Neural cell (in vitro differentiated cells): ENCODE data around the gene MAGED1. TPM values are rescaled to one million over a fixed set of nuclear protein-coding genes. Genes with fewer than 3 reads are reported as not detected.

Experiments
- H2AFZ ChIP-seq: fragments of 200-600, 300-800 bp; sonication (generic), shearing (Covaris generic); 2 replicates; pipeline ENCODE4 v1.6.0; 2014; ENCODE audit warnings: low read depth, mild to moderate bottlenecking, antibody characterized with exemption, low read length, moderate library complexity
- H3F3A ChIP-seq: fragments of 200-600 bp; shearing (Covaris generic); 2 replicates; pipeline ENCODE4 v1.6.1; 2016; ENCODE audit warnings: mild to moderate bottlenecking, moderate library complexity, mixed read lengths, antibody characterized with exemption, low read length; ENCODE audit not compliant: insufficient read depth, poor library complexity, severe bottlenecking
- H3K27ac ChIP-seq: fragments of 200-600, 300-800 bp; sonication (generic), shearing (Covaris generic); 2 replicates; pipeline ENCODE4 v1.5.1; 2014; ENCODE audit warnings: mild to moderate bottlenecking, low read length, moderate library complexity
- H3K27me3 ChIP-seq: fragments of 300-800, 200-600 bp; sonication (generic), shearing (Covaris generic); 2 replicates; pipeline ENCODE4 v1.6.0; 2014; ENCODE audit warnings: mild to moderate bottlenecking, low read depth, low read length, moderate library complexity; ENCODE audit not compliant: insufficient read depth
- H3K36me3 ChIP-seq: fragments of 300-800, 200-600 bp; sonication (generic), shearing (Covaris generic); 2 replicates; pipeline ENCODE4 v1.5.1; 2014; ENCODE audit warnings: mild to moderate bottlenecking, antibody characterized with exemption, low read length, moderate library complexity; ENCODE audit not compliant: insufficient read depth
- H3K4me2 ChIP-seq: fragments of 300-800, 200-600 bp; sonication (generic), shearing (Covaris generic); 2 replicates; pipeline ENCODE4 v1.6.0; 2014; ENCODE audit warnings: mild to moderate bottlenecking, low read length
- H3K4me3 ChIP-seq: fragments of 300-800, 200-600 bp; sonication (generic), shearing (Covaris generic); 2 replicates; pipeline ENCODE4 v1.5.1; 2014; ENCODE audit warnings: mild to moderate bottlenecking, low read length, moderate library complexity
- H3K79me2 ChIP-seq: fragments of 200-600 bp; shearing (Covaris generic); replicated peaks from 2 replicates; pipeline ENCODE4 v1.6.0; 2014; ENCODE audit warnings: mild to moderate bottlenecking, low read length, moderate library complexity; ENCODE audit not compliant: insufficient read depth
- H3K9ac ChIP-seq: fragments of 300-800, 200-600 bp; sonication (generic), shearing (Covaris generic); 2 replicates; pipeline ENCODE4 v1.6.1; 2016; ENCODE audit warnings: mild to moderate bottlenecking, low read length, mixed read lengths
- H3K9me2 ChIP-seq: fragments of 200-600 bp; shearing (Covaris generic); 2 replicates; pipeline ENCODE4 v1.6.1; 2016; ENCODE audit warnings: mild to moderate bottlenecking, low read length, mixed read lengths; ENCODE audit not compliant: insufficient read depth
- H3K9me3 ChIP-seq: fragments of 200-600, 300-800 bp; sonication (generic), shearing (Covaris generic); 2 replicates; pipeline ENCODE4 v1.6.1; 2016; ENCODE audit warnings: mild to moderate bottlenecking, mixed run types, low read length, moderate library complexity, mixed read lengths
- H4K20me1 ChIP-seq: fragments of 200-600 bp; shearing (Covaris generic); 2 replicates; pipeline ENCODE4 v1.6.1; 2016; ENCODE audit warnings: mild to moderate bottlenecking, mixed run types; ENCODE audit not compliant: insufficient read depth
- EP300 ChIP-seq: fragments of 450-650 bp; conservative IDR thresholded peaks from 2 replicates; pipeline ENCODE4 v1.6.1; 2014; ENCODE audit warnings: antibody characterized with exemption, mild to moderate bottlenecking, moderate library complexity; ENCODE audit not compliant: poor library complexity, severe bottlenecking
- EZH2 ChIP-seq: fragments of 200-600, 300-800 bp; shearing (Covaris generic), sonication (generic); IDR thresholded peaks from 2 replicates; pipeline ENCODE4 v1.6.1; 2014; ENCODE audit warnings: antibody characterized with exemption, low read length, borderline replicate concordance, mild to moderate bottlenecking; ENCODE audit not compliant: insufficient read depth, poor library complexity, severe bottlenecking
- MXI1 ChIP-seq: fragments of 450-650 bp; conservative IDR thresholded peaks from 2 replicates; pipeline ENCODE4 v1.6.1; 2014; ENCODE audit warnings: antibody characterized with exemption, mild to moderate bottlenecking; ENCODE audit not compliant: poor library complexity, severe bottlenecking
- POLR2AphosphoS5 ChIP-seq: IDR thresholded peaks from 2 replicates; pipeline ENCODE4 v1.6.1; 2012
- RAD21 ChIP-seq: fragments of 450-650 bp; conservative IDR thresholded peaks from 2 replicates; pipeline ENCODE4 v1.6.1; 2014; ENCODE audit warnings: antibody characterized with exemption, mild to moderate bottlenecking, moderate library complexity
- SMC3 ChIP-seq: fragments of 450-650 bp; conservative IDR thresholded peaks from 2 replicates; pipeline ENCODE4 v1.6.1; 2014; ENCODE audit warnings: antibody characterized with exemption, mild to moderate bottlenecking, moderate library complexity; ENCODE audit not compliant: poor library complexity
- TAF1 ChIP-seq: IDR thresholded peaks from 2 replicates; pipeline ENCODE4 v1.6.1; 2012; ENCODE audit warnings: low read depth
- polyA plus RNA-seq: library from polyadenylated mRNA; depleted of rRNA; stranded (reverse); fragments of >200 nt; gene quantifications from 2 replicates; pipeline ENCODE4 v1.2.3, GENCODE V29; 2014
- TF ChIP-seq, protein P1 (sequence below): IDR thresholded peaks from 2 replicates; pipeline ENCODE4 v1.6.1; 2012; ENCODE audit warnings: borderline replicate concordance
- TF ChIP-seq, protein P2 (sequence below): fragments of 450-650 bp; IDR thresholded peaks from 2 replicates; pipeline ENCODE4 v1.5.1; 2014; ENCODE audit warnings: antibody characterized with exemption, mild to moderate bottlenecking, moderate library complexity; ENCODE audit not compliant: poor library complexity, severe bottlenecking

MAGED1 gene
- polyA plus RNA-seq, 1 donor from 2014 or later, result 378 TPM

DNA sequence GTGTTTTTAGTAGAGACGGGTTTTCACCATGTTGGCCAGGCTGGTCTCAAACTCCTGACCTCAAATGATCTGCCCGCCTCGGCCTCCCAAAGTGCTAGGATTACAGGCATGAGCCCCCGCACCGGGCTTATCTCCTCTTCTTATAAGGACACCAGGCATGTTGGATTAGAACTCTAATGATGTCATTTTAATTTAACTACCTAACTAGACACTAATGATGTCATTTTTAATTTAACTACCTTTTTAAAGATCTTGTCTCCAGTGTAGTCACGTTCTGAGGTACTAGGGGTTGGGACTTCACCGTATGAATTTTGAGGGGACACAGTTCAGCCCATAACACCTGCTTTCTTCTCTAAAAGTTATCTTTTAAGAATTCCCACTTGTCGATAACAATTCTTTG, 37.7 kb upstream of the MAGED1 start:
- no peaks in the 10 kb centered on the region for H3K79me2 ChIP-seq
- no peaks in the 10 kb centered on the region for H3K9me3 ChIP-seq
- no peaks in the 10 kb centered on the region for H3K36me3 ChIP-seq
- no peak overlapping the region for H2AFZ ChIP-seq
- no peak overlapping the region for H3K4me3 ChIP-seq
- H3K9me2 ChIP-seq, result no peaks in the 10 kb centered on the region
- H3K9ac ChIP-seq, result no peak overlapping the region
- H3F3A ChIP-seq, result no peaks in the 10 kb centered on the region
- H3K4me2 ChIP-seq, result no peak overlapping the region
- TF ChIP-seq, protein P1, sequence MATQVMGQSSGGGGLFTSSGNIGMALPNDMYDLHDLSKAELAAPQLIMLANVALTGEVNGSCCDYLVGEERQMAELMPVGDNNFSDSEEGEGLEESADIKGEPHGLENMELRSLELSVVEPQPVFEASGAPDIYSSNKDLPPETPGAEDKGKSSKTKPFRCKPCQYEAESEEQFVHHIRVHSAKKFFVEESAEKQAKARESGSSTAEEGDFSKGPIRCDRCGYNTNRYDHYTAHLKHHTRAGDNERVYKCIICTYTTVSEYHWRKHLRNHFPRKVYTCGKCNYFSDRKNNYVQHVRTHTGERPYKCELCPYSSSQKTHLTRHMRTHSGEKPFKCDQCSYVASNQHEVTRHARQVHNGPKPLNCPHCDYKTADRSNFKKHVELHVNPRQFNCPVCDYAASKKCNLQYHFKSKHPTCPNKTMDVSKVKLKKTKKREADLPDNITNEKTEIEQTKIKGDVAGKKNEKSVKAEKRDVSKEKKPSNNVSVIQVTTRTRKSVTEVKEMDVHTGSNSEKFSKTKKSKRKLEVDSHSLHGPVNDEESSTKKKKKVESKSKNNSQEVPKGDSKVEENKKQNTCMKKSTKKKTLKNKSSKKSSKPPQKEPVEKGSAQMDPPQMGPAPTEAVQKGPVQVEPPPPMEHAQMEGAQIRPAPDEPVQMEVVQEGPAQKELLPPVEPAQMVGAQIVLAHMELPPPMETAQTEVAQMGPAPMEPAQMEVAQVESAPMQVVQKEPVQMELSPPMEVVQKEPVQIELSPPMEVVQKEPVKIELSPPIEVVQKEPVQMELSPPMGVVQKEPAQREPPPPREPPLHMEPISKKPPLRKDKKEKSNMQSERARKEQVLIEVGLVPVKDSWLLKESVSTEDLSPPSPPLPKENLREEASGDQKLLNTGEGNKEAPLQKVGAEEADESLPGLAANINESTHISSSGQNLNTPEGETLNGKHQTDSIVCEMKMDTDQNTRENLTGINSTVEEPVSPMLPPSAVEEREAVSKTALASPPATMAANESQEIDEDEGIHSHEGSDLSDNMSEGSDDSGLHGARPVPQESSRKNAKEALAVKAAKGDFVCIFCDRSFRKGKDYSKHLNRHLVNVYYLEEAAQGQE, result no peak
- TF ChIP-seq POLR2AphosphoS5 (no peak), RAD21 (no peak), TAF1 (no peak), EZH2 (no peak), MXI1 (no peak), SMC3 (no peak), EP300 (no peak)
- TF ChIP-seq, protein P2, sequence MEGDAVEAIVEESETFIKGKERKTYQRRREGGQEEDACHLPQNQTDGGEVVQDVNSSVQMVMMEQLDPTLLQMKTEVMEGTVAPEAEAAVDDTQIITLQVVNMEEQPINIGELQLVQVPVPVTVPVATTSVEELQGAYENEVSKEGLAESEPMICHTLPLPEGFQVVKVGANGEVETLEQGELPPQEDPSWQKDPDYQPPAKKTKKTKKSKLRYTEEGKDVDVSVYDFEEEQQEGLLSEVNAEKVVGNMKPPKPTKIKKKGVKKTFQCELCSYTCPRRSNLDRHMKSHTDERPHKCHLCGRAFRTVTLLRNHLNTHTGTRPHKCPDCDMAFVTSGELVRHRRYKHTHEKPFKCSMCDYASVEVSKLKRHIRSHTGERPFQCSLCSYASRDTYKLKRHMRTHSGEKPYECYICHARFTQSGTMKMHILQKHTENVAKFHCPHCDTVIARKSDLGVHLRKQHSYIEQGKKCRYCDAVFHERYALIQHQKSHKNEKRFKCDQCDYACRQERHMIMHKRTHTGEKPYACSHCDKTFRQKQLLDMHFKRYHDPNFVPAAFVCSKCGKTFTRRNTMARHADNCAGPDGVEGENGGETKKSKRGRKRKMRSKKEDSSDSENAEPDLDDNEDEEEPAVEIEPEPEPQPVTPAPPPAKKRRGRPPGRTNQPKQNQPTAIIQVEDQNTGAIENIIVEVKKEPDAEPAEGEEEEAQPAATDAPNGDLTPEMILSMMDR, result no peak
- H3K27me3 ChIP-seq, result no peaks in the 10 kb centered on the region
- no peak overlapping the region for H3K27ac ChIP-seq
- no peaks in the 10 kb centered on the region for H4K20me1 ChIP-seq

DNA sequence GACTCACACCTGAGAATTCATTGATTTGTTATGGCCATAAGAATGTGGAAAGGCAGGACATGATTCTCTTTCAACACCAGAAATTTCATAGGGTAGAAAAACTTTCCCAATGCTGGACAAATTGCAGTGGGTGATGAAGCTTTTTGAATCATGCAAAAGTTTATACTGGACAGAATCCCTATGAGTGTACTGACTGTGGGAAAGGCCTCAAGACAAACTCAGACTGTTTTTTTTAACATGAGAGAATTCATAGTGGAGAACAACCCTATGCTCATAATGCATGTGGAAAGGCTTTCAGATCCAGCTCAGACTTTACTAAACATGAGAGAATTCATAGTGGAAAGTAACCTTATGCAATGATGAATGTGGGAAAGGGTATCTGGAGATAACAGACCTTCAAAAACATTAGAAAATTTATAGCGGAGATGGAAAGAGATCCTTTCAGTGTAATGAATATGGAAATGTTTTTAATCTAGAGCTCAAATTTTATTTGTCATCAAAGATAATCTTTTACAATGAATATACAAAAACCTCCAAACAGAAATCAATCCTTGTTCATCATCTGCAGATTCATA, 36.2 kb upstream of the MAGED1 start:
- H3K27me3 ChIP-seq, result no peaks in the 10 kb centered on the region
- H3F3A ChIP-seq, result no peaks in the 10 kb centered on the region
- H3K9me2 ChIP-seq, result no peaks in the 10 kb centered on the region
- no peaks in the 10 kb centered on the region for H4K20me1 ChIP-seq
- H3K4me2 ChIP-seq, result no peak overlapping the region
- no peaks in the 10 kb centered on the region for H3K9me3 ChIP-seq
- H3K4me3 ChIP-seq, result no peak overlapping the region
- no peak overlapping the region for H3K9ac ChIP-seq
- H2AFZ ChIP-seq, result no peak overlapping the region
- TF ChIP-seq TAF1, result no peak
- TF ChIP-seq EZH2, result no peak
- TF ChIP-seq RAD21, result no peak
- TF ChIP-seq POLR2AphosphoS5, result no peak
- TF ChIP-seq EP300, result no peak
- no peak for TF ChIP-seq MXI1
- no peak for TF ChIP-seq SMC3
- TF ChIP-seq, protein P2, result no peak
- TF ChIP-seq, protein P1, result no peak
- no peak overlapping the region for H3K27ac ChIP-seq
- no peaks in the 10 kb centered on the region for H3K36me3 ChIP-seq
- peaks cover 4% of the 10 kb centered on the region for H3K79me2 ChIP-seq
